HG03354 (cell line): Measurements from ENCODE around the gene CDH26.

Source experiments
- ATAC-seq: cut with Tn5 transposase; IDR thresholded peaks from one replicate; pipeline ENCODE4 v1.9.1; 2021; ENCODE audit warnings: mild to moderate bottlenecking; ENCODE audit not compliant: unreplicated experiment, poor library complexity, severe bottlenecking

CDH26 gene

GRCh38 chr20:59958123-59958522 is at the start of gene CDH26:
Gene CDH26, plus strand, starts transcription at chr20:59958423. Its CDS starts 304 bp downstream, at chr20:59958727.
- ATAC-seq, result no peak

- no peak for ATAC-seq
These were observed 49.4 kb upstream of the CDH26 start for GRCh38 chr20:59908855-59909254.

- ATAC-seq, result no peak
These were observed 47.2 kb upstream of the CDH26 start for GRCh38 chr20:59911041-59911440.

GRCh38 chr20:59912609-59913008 is 45.6 kb upstream of the CDH26 start:
- ATAC-seq, result no peak

GRCh38 chr20:59920944-59921343 is 37.3 kb upstream of the CDH26 start:
- ATAC-seq, result no peak

GRCh38 chr20:59923514-59923913 is 34.7 kb upstream of the CDH26 start:
- no peak for ATAC-seq

GRCh38 chr20:59925359-59925758 is 32.9 kb upstream of the CDH26 start:
- no peak for ATAC-seq

GRCh38 chr20:59925899-59926298 is 32.3 kb upstream of the CDH26 start:
- ATAC-seq, result no peak

- ATAC-seq, result no peak
These were observed 26.5 kb upstream of the CDH26 start for GRCh38 chr20:59931511-59932312.

GRCh38 chr20:59932616-59933295 is 25.5 kb upstream of the CDH26 start:
- ATAC-seq, result no peak

- peak; percentile 11 for ATAC-seq
These were observed 24.9 kb upstream of the CDH26 start, which contains the start of gene SYCP2 for GRCh38 chr20:59933296-59933848. Gene SYCP2, minus strand, starts transcription at chr20:59933637. Its CDS starts 11,224 bp downstream, at chr20:59922413.

GRCh38 chr20:59933849-59934585 is 24.2 kb upstream of the CDH26 start:
- peak; percentile 91 for ATAC-seq

- no peak for ATAC-seq
These were observed 22.6 kb upstream of the CDH26 start for GRCh38 chr20:59935457-59936185.

GRCh38 chr20:59936409-59936808 is 21.8 kb upstream of the CDH26 start:
- ATAC-seq, result no peak

GRCh38 chr20:59937150-59937549 is 21.1 kb upstream of the CDH26 start:
- ATAC-seq, result no peak

GRCh38 chr20:59938221-59938620 is 20.0 kb upstream of the CDH26 start:
- ATAC-seq, result no peak

GRCh38 chr20:59938696-59939051 is 19.5 kb upstream of the CDH26 start:
- ATAC-seq, result no peak

GRCh38 chr20:59939052-59939878 is 19.0 kb upstream of the CDH26 start:
- no peak for ATAC-seq

- ATAC-seq, result peak; percentile 42
These were observed 18.4 kb upstream of the CDH26 start for GRCh38 chr20:59939879-59940128.
